ENCODE results near the gene DYSF.

The DYSF gene

GRCh38 chr2:71603311-71603811 lies 150.0 kb downstream of the DYSF start:
- peak; percentile 46 for DNase-seq (ENCODE audit: low read depth)

- DNase-seq (ENCODE audit: low read depth), result no peak
Observed at GRCh38 chr2:71603851-71604725, 150.7 kb downstream of the DYSF start.

- DNase-seq (ENCODE audit: low read depth), result peak; percentile 49
Observed at GRCh38 chr2:71604726-71605120, 151.4 kb downstream of the DYSF start.

- no peak for DNase-seq (ENCODE audit: low read depth)
Observed at GRCh38 chr2:71605173-71605641, 151.8 kb downstream of the DYSF start.

GRCh38 chr2:71605781-71606241 lies 152.4 kb downstream of the DYSF start:
- no peak for DNase-seq (ENCODE audit: low read depth)

GRCh38 chr2:71606244-71606643 lies 152.9 kb downstream of the DYSF start:
- DNase-seq (ENCODE audit: low read depth), result peak; percentile 53

- no peak for DNase-seq (ENCODE audit: low read depth)
Observed at GRCh38 chr2:71607151-71607889, 154.0 kb downstream of the DYSF start.

- no peak for DNase-seq (ENCODE audit: low read depth)
Observed at GRCh38 chr2:71608034-71608433, 154.7 kb downstream of the DYSF start.

- no peak for DNase-seq (ENCODE audit: low read depth)
Observed at GRCh38 chr2:71608441-71608840, 155.1 kb downstream of the DYSF start.

GRCh38 chr2:71609029-71609428 lies 155.7 kb downstream of the DYSF start:
- DNase-seq (ENCODE audit: low read depth), result peak; percentile 26

- DNase-seq (ENCODE audit: low read depth), result no peak
Observed at GRCh38 chr2:71609441-71609840, 156.1 kb downstream of the DYSF start.

- no peak for DNase-seq (ENCODE audit: low read depth)
Observed at GRCh38 chr2:71609958-71610357, 156.6 kb downstream of the DYSF start.

- no peak for DNase-seq (ENCODE audit: low read depth)
Observed at GRCh38 chr2:71610671-71611070, 157.3 kb downstream of the DYSF start.

- DNase-seq (ENCODE audit: low read depth), result no peak
Observed at GRCh38 chr2:71611247-71611646, 157.9 kb downstream of the DYSF start.

- DNase-seq (ENCODE audit: low read depth), result no peak
Observed at GRCh38 chr2:71611781-71612527, 158.6 kb downstream of the DYSF start.

- no peak for DNase-seq (ENCODE audit: low read depth)
Observed at GRCh38 chr2:71612581-71613402, 159.4 kb downstream of the DYSF start.

GRCh38 chr2:71613403-71613952 lies 160.1 kb downstream of the DYSF start:
- no peak for DNase-seq (ENCODE audit: low read depth)

- DNase-seq (ENCODE audit: low read depth), result no peak
Observed at GRCh38 chr2:71613953-71614925, 160.9 kb downstream of the DYSF start.

- no peak for DNase-seq (ENCODE audit: low read depth)
Observed at GRCh38 chr2:71614976-71615766, 161.8 kb downstream of the DYSF start.

Measured in CMK (cell line).